ENCODE measurements around the gene MYEOV.

DNA sequence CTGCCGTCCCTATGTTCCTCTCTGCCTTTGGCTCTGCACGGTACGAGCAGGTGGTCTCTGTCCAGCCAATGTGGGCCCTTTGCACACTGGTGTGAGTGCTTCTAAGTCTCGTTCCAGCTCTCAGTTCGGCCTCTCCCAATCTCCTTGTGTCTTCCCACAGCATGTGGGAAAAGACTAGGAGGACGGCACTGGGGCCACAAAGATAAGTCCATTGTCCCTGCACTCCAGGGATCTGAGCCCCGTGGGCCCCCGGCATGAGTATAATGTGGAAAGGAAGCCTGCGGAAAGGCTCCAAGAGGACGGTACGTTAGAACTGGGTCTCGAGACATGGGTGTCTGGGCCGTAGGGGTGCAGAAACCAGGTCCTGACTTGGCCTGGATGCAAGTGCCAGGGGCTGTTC lies 16.4 kb downstream of the MYEOV start:
- TF ChIP-seq, protein P1, sequence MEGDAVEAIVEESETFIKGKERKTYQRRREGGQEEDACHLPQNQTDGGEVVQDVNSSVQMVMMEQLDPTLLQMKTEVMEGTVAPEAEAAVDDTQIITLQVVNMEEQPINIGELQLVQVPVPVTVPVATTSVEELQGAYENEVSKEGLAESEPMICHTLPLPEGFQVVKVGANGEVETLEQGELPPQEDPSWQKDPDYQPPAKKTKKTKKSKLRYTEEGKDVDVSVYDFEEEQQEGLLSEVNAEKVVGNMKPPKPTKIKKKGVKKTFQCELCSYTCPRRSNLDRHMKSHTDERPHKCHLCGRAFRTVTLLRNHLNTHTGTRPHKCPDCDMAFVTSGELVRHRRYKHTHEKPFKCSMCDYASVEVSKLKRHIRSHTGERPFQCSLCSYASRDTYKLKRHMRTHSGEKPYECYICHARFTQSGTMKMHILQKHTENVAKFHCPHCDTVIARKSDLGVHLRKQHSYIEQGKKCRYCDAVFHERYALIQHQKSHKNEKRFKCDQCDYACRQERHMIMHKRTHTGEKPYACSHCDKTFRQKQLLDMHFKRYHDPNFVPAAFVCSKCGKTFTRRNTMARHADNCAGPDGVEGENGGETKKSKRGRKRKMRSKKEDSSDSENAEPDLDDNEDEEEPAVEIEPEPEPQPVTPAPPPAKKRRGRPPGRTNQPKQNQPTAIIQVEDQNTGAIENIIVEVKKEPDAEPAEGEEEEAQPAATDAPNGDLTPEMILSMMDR (IDR thresholded peaks at IDR 0.05) = no peak
- no peak for TF ChIP-seq POLR2A (IDR thresholded peaks at IDR 0.05)

All from uterus (tissue), 2 donors.